ENCODE measurements around the gene RAB6A.
A peak's percentile ranks its signal among the peaks of the same experiment; 100 is the strongest.
"Not testable (repeated sequence)": the region's sequence is repeated elsewhere in the genome, so short reads cannot be mapped to it uniquely, and the experiment has no call there.

The RAB6A gene

DNA sequence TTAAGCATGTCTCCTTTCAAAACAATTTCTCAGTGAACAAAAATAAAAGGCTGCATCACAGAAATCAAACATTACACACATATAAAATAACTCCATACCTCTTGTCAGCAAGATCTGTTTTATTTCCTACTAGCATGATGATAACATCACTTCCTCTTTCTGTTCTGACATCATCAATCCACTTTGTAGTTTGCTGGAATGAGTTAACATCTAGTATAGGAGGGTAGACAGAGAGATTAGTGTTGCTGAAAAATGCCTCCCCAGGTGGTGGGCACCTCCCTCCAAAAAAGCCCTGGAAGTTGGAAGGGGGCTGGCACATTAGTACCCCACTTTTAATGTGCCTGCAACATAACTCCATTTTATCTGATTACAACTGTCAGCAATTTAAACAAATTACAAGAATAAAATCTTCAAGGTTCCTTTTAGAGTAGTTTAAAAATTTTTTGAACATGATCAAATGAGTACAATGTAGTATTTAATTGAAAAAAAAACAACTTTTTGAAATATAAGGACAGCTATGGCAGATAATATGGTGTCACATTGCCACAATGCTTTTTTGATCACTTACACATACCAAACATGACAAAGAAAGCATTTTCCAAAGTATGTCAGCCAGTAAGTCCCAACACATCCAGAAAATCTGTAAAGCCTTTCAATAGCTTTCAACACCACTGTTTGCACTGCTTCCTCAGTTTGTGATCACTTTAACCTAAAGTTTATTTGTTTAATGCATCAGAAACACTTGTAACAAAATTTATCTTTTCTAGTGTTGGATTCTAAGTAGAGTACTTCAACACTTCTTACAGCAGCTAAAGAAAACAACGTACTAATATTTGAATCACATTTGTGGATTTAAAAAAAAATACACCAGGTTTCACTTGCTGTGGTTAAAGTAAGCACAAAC lies 44.5 kb downstream of the RAB6A start:
- DNase-seq = peak in 1 of 5 experiments; percentile 71

DNA sequence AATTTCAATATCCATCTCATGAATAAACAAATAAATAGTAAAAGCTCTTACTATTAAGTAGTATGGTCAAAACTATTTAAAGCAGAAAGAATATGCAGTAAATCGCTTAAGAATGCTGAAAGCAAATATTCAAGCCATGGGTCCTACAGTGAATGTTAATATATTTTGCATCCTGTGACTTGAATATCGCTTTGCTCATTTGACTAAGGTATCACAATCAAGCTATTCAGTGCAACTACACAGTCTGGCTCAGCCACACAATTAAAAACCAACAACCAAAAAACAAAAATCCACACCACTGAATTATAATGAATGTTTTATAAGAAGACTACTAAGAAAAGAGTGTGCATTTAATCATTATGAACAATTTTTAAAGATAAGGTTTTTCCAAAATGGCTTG lies 45.3 kb downstream of the RAB6A start:
- no peak for DNase-seq

DNA sequence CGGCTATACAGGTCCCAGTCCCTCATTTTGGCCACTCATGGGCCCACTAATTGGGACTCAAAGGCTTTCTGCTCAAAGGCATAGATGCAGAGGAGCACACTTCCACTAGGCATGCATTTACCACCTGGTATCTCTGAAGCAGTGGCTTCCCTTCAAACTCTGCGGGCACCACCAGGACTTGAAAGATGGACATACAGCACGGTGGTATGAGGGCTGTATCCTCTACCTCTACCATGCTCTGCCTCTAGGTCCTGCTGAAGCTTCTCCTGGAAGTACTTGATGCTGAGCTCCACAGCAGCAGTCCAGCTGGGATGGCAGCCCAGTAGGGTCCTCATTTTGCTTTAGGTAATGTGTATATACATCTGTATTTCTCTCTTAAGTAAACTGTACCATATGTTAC lies 49.9 kb downstream of the RAB6A start:
- no peak for DNase-seq

DNA sequence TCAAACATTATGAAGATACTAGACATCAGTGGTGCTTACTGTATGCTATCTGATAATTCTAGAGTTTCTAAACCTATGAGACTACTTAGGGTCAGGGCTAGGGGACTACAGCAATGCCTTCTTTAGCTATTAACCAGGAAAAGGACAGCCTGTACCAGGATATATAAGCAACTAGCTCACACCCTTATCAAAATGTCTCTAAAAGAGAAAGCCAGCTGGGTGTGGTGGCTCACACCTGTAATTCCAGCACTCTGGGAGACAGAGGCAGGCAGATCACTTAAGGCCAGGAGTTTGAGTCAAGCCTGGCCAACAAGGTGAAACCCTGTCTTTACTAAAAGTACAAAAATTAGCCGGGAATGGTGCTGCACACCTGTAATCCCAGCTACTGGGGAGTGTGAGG lies 55.8 kb downstream of the RAB6A start:
- no peak for DNase-seq

DNA sequence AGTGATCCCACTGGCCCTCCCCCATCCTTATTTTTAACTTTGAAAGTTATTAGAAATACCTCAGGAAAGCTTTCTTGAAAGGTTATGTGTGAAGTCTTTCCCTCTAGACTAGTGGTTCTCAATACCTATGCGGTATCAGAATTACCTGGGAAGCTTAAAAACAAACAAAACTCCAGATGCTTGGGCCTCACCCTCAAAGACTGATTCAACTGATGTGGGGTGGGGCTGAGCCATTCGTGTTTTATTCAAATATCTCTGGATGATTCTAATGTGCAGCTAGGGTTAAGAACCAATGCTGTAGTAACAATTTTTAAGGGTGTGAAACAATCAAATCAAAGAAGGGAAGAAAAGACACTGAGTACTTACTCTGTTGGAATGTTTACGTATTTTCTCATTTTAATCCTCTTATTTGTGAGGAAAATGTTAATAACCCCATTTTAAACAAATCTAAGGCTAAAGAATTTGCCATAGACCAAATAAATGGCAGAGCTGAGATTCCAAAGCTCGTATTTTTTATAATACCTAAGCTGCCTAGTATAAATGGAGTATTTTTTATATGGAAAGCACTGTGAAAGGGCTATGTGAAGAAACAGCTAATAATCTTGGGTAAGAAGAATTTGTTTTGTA lies 66.9 kb downstream of the RAB6A start:
- no peak for DNase-seq

DNA sequence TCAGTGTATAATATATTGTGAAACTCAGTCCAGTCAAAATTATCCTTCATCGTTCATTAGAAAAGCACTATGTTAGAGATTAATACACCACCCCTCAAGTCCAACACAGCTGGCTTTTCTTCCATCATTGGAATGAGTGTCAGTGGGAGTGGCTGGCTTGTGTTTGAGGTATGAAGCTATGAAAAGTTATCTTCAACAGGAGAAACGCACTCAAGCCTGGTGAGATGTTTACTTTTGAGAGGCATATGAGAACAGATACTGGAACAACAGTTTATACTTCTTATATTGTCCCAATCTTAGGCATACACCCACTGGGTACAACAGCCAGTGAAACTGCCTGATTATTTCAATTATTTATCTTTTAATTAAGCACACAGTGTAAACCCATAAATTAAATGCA lies 80.2 kb downstream of the RAB6A start:
- DNase-seq = no peak

DNA sequence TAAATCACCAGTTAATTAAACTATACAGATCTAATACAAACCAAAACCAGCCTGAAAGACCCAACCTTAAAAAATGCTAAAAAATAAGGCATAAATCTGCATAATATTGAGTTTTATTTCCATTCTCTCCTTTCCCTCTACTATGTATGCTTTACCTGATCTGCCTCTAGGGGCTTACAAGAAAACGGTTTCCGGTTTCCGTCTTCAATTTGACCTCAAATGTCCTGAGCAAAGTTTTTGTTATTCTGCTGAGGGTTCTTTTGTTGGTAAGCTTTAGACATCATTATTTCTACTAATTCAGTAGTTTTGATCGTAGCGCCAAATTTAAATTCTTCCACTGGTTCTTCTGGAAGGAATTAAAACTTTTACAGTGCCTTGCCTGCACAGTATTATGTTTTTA lies 84.3 kb downstream of the RAB6A start:
- DNase-seq = not testable (repeated sequence)

DNA sequence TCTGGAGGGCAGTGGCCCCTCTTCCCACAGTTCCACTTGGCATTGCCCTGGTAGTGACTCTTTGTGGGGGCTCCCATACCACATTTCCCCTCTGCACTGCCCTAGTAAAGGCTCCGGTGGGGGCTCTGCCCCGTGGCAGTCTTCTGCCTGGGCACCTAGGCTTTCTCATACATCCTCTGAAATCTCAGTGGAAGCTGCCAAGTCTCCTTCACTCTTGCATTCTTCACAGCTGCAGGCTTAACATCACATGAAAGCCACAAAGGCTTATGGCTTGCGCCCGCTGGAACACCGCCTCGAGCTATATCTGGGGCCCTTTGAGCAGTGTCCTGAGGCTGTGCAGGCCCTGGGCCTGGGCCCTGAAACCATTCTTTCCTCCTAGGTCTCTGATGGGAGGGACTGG lies 89.2 kb downstream of the RAB6A start:
- DNase-seq = no peak

DNA sequence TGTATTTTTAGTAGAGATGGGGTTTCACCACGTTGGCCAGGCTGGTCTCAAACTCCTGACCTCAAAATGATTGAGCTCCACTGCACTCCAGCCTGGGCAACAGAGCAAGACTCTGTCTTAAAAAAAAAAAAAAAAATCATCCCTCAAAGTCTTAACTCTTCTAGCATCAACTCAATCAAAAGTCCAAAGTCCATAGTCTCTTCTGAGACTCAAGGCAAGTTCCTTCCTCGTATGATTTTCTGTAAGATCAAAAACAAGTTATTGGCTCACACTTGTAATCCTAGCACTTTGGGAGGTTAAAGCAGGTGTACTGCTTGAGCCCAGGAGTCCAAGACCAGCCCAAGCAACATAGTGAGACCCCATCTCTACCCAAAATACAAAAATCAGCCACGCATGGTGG lies 90.1 kb downstream of the RAB6A start:
- DNase-seq = no peak

DNA sequence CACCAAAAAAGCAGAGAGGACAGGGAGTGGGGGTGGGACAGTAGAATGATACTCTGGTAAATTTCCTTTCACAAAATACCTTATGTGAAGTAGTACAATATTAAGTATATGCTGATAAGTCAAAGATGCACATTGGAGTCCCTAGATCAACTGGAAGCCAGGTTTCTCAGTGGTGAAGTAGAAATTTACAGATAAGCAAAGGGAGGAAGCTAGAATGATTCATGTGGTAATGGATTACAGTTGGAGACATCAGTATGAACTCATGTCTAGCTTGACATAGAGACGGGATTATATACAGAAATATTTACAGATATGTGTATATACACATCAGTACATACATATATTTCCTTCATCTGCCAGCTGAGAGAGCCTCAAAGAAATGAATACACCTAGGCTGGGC lies 93.0 kb downstream of the RAB6A start:
- peak in 1 of 5 experiments; percentile 21 for DNase-seq

DNA sequence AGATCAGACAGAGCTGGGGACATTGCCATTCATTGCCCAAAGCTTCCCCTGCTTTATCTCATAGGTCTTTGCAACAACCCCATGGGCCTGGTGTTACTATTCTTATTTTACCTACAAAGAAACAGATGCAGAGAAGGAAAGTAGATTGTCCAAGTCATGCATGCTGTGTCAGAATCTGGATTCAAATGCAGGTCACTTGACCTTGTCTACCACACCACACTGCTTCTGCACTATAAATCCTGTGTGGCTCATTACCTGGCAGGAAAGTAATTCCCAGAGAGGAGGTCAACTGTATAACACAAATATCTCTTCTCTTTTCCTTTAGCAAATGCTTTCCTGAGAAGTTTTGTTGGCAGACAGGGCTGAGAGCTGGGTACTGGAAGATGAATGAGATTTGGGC lies 96.0 kb downstream of the RAB6A start:
- no peak for DNase-seq

DNA sequence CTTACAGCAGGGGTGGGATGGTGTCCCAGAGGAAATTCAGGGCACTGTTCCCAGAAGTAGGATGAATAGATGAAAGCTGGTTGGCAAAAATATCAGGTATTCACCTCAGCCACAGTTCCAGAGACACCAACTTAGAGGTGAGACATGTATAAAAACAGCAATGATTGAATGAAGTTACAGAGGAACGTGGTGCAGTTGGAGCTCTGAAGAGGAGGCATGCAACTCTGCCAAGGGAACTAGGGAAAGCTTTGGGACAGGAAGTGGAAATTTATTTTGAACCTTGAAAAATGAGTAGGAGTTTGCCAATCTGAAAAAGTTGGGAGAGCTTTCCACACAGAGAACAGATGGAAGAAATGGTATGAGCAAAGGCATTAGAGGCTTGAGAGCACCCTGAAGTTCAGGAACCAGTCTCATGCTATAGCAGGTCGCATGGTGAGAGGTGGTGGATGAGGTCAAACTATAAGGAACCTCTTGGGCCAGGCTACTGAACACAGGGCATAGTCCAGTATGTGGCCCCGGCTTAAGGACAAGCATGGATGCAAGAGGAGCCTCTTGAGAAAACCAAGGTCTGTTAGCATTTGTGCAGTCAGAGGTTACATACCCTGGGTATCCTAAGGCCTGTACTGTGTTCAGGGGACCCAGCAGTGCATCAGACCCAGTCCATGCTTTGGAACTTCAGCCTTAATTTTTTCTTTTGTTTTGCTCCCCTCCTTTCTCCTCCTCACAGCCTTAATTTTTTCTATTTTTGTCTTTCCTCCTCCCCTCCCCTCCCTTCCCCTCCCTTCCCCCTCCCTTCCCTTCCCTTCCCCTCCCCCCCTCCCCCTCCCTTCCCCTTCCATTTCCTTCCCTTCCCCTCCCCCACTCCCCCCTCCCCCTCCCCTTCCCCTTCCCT lies 97.0 kb downstream of the RAB6A start:
- no peak for DNase-seq

DNA sequence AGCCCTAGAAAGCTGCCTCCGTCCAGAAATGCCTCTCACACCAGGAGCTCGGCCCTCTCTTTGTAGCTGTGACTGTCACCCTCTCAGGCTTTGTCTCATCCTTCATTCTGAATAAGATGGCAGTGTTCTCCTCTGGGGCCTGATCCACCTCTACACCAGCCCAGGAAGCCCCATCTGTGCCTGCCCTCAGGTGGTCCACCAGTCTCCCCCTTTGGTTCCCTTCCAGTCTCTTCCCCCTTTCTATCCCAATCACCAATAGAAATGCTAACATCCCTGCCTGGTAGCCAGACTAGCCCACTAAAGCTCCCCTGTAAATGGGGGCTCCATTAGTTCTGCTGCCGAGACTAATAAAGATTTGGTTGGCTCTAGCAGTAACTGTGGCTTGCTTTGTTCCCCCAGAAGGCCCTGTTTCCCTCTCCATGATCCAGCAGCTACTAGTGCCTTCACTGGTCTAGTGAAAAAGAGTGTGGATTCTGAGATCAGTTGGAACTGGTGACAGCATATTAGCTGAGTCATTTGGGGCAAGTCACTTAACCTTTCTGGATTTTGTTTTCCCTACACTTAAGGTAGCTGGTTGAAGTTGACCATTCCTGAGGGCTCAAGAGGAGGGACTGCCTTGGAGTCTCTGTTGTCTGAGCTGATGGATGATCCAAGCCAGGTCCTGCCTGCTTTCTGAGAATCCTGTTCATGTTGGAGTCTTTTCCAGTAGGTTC lies 98.3 kb downstream of the RAB6A start:
- DNase-seq = no peak

DNA sequence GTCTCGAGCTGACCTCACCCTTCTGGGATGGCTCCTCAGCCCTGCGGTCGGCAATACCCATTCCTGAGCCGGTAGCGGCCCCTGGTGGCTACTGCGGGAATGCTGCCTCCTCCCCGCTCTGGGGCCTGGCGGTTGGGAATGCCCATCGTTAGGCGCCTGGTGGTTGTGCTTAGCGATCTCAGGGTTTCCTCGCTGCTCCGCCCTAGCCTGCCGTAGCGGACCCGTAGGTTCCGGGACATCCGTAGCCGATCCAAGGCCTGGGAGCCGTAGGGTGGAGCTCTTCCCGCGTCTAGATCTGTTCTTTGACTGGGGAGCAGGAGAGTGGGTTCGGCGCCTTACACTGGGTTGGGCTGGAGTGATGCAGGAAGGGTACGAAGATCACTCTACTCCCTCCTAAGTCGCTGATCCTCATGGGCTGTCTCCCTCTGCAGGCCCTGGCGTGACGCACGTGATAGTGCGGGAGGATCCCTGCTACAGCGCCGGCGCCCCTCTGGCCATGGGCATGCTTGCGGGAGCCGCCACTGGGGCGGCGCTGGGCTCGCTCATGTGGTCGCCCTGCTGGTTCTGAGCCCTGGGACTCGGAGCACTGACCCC lies 99.7 kb downstream of the RAB6A start:
- DNase-seq = peak; percentile 62 to 79 (median 74)

DNA sequence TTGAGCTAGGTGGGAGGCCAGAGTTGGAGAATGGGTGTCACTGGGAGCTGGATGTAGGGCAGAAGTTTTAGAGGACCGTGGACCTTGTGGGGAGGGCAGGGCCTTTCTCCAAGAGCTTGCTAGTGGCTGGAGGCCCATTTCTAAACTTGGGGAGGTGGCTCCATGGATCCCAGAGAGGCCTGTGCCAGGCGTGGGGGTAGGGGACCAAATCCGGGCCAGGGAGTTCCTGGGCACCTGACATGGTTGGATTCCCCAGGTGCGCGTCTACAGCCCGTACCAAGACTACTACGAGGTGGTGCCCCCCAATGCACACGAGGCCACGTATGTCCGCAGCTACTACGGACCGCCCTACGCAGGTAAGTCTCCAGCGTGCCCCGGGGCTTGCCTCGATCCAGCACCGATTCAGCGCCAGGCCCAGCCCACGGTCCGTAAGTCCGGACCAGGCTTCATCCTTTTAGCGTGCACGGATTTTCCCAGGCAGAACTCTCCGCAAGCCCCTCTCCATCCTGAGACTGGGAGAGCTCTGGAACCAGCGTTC lies 100.3 kb downstream of the RAB6A start:
- DNase-seq = no peak

DNA sequence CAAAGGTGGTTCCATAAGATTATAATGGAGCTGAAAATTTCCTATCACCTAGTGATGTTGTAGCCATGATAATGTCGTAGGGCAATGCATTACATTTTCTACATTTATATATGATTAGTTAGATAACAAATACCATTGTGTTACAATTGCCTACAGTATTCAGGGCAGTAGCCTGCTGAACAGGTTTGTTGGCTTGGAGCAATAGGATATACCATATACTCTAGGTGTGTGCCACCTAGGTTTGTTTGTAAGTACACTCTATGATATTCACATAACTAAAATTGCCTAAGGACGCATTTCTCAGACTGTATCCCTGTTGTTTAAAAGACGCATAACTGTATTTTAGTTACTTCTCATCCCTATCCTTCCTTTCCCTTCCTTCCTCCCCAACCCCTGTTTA lies 100.9 kb downstream of the RAB6A start:
- DNase-seq = no peak

DNA sequence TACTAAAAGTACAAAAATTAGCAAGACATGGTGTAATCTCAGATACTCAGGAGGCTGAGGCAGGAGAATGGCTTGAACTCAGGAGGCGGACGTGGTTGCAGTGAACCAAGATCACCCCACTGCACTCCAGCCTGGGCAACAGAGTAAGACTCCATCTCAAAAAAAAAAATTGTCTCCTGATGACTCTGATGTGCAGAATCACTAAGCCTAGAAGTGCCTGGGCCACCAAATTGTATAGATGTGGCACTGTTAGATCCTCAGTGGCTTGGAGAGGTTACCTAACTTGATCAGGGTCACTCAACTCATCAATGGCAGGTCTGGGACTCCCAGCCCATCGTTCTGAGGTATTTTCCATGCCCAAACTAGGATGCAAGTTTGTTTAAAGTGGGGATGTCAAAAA lies 103.9 kb downstream of the RAB6A start:
- DNase-seq = no peak

DNA sequence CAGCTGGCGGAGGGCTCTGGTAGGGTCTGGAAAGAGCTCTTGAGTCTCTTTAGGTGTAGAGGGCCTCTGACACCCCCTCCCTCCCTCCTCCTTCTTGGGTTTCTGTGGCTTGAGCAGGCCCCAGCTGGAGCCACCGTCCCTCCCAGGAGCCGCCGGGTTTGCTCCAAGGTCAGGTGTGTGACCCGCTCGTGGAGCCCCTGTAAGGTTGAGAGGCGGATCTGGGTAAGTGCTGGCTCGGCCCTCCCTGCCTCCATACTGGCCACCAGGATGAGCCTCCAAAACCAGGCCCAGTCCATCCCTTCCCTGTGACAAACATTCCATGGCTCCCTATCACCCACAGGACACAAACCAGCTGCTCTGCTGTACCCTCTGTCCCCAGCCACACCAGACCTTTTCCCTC lies 105.2 kb downstream of the RAB6A start:
- DNase-seq = no peak

DNA sequence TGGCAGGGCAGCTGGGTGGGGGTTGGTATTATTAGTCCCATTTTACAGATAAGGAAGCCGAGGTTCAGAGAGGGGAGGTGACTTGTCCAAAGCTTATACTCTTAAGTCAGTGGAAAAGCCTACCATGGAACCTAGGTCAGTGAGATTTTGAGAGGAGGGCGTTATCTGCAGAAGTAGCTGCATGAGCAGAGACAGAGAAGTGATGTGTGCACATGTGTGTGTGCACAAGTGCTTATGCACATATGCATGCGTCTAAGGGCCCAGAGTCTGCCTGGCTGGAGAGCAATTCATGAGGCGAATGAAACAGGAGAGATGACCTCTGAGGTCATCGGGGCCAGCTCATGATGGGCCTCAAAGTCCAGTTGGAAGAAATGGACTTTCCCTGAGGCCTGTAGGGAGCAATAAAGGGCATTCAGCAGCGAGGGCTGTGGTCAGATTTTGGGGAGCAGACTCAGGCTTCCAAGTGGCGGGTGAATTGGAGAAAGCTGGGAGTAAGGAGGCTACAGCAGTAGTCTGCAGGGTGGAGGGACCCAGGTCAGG lies 106.3 kb downstream of the RAB6A start:
- DNase-seq = no peak

DNA sequence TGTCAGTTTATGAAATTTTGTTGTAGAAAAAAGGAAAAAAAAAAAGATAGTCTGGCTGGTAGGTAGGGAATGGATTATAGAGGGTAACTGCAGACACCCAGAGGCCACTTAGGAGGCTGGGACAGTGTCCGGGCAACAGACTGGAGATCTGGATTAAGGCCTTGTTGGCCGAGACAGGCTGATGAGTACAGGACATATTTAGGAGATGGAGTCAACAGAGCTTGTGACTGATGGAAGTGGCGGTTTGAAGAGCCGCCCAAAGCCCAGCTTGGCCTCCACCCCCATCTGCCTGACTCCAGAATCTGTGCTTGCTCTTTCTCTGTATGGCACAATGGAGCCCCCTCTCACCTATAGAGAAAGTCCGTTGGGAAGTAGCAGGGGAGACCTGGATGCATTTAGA lies 106.9 kb downstream of the RAB6A start:
- DNase-seq = no peak

DNA sequence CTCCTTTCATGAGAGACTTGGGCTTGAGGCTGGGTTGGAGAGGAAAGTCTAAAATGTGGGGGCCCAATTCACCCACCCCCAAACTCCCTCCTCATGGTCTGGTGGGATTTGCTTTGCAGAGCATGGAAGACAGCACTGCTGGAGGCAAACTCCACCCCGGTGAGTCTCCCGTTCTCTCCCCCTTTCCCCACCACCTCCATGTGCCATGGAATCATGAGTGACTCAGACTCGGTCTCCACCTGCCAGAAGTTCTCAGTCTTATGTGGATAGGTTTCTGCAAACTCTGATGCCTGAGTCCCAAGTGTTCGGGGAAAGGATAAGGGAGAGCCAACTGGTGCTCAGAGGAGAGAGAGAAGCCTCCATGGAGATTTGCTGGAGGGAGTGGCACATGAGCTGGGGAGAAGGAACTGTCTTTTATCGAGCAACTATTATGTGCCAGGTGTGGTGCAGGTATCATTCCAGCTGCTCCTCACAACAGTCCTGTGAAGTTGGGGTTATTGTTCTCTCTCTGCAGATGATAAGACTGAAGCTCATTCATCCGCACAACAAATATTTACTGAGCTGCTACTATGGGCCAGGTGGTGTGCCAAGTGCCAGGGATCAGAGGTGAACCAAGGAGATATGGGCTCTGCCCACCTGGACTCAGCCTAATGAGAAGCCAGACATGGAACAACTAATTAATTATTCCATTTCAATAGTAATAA lies 107.9 kb downstream of the RAB6A start:
- DNase-seq = no peak

Data from T-helper 2 cell (primary cell).